ENCODE data around the gene CLOCK. TPM values are rescaled to one million over a fixed set of nuclear protein-coding genes. Genes with fewer than 3 reads are reported as not detected.
A peak's percentile ranks its signal among the peaks of the same experiment; 100 is the strongest.

CLOCK gene
- total RNA-seq, 1 donor from 2014 or later, result 36.2 TPM

DNA sequence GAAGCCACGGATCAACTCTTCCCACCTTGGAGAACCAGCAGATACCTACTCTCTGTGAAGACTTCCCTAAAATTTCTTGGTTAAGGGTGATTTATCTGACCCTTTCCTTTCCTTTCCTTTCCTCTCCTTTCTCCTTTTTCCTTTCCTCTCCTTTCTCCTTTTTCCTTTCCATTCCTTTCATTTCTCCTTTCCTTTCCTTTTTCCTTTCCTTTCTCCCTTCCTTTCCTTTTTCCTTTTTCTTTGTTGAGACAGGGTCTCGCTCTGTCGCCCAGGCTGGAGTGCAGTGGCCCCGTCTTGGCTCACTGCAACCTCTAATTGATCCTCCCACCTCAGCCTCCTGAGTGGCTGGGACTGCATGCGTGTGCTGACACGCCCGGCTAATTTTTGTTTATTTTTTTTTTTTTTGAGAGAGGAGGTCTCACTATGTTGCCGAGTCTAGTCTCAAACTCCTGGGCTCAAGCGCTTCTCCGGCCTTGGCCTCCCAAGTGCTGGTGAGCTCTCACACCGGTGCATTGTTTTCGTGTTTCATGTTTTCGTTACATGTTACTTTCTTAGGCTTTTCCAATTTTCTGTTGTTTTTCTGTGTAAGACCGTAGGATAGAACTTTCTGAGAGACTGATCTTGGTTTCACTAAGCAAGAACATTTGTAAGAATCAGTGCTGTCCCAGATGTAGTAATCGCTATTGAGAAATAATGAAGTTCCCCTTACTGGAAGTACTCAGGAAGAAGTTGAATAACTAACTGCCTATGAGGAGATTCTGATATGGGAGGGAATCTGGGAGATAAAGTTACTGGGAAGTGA, 149.0 kb downstream of the CLOCK start:
- DNase-seq (ENCODE audit: missing footprints) (no peak), ATAC-seq (no peak)
- intact Hi-C loops (cut with DNase I), result loop anchor here (5.0 kb wide), 2 partner anchors 150 to 455 kb away; partner anchors contain the start of genes CLOCK and EXOC1

DNA sequence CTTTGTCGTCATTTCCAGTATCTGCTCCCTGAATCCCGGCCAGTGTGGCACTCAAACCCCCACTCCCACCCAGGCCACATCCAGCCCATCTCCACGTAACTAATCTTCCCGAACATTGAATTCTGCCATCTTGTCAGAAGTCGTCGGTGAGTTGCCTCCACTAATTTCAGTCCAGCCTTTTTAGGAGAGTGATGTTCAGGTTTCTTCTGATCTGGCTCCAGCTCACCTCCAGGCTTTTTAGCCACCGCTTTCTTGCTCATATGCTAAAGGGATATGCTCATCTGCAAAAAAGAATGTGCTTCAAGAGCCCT, 149.6 kb downstream of the CLOCK start:
- DNase-seq (ENCODE audit: missing footprints), result no peak
- intact Hi-C loops (cut with DNase I), result loop anchor here (5.0 kb wide), 2 partner anchors 150 to 455 kb away; partner anchors contain the start of genes CLOCK and EXOC1
- ATAC-seq, result no peak

DNA sequence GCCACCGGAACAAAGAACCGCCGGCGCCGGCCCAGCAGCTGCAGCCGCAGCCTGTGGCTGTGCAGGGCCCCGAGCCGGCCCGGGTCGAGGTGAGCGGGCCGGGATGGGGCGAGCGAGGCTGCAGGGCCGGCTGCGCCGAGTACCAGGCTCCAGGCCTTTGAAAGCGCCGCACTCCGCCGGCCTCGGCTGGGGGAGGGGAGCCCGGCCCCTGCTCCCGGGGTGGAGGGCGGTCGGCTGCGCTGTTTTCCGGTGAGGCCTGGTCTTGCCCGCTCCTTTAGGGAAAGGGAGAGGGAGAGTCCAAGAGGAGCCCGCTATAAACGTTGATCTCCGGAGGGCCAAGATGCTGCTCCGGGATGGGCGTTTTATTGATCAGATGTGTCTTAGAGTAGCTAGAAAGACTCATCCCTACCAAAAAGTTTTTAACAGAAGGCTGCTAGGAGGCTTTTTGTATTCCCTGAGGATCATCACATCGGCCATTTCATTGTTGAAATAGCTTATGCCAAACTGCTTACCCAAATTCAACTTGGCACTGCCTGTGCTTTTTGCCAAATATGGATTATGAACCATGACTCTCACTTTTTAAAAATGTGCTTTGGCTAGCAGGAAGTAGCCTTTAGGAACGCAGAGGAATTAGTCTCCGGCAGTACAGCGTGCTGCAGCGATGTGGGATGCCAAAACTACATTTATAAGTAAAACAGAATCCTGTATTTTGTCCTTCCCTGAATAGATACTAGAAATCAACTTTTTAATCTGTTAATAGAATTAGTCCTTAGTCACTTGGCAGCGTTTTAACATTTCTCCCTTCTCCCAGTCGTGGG, 150.2 kb downstream of the CLOCK start:
- peak; percentile 75 for DNase-seq (ENCODE audit: missing footprints)
- intact Hi-C loops (cut with DNase I), result loop anchor here (1.0 to 5.0 kb wide), 3 partner anchors 49 to 456 kb away; partner anchors contain the start of genes CLOCK and EXOC1
- ATAC-seq, result peak; percentile 45

DNA sequence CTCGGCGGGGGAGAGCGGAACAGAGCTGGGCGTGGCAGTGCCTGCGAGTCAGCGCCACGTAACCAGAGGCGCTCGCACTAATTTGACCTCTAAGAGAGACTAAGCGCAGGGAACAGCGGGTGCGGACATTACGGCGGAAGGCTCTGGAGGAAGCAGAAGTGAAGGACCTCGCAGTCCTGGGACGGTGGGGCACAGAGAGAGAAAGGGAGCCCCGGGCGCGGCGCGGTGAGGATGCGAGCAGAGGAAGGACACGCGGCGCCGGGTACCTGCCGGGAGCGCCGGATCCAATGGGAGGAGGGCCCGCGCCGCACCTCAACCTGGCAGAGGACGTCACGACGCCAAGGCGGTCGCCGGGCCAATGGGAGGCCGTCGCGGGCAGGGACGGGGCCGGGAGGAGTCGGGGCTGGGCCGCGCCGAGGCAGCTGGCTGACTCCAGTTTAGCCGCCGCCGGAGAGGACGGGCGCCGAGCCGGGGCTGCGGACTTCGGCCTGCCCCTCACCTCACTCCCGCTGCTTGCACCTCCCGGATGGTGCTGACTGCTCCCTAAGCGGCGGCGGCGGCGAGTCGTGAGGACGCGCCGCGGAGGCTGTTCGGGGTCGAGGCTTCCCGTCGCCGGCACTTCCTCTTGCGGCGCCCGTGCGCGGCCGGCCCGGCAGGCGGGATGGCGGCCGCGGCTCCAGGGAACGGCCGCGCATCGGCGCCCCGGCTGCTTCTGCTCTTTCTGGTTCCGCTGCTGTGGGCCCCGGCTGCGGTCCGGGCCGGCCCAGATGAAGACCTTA, 151.0 kb downstream of the CLOCK start, which contains the start of gene TMEM165:
Gene TMEM165 (plus strand): TSS at position 429 of the 779 bp plus-strand sequence. CDS start 233 bp downstream, at position 662.
- ATAC-seq, result peak; percentile 98

DNA sequence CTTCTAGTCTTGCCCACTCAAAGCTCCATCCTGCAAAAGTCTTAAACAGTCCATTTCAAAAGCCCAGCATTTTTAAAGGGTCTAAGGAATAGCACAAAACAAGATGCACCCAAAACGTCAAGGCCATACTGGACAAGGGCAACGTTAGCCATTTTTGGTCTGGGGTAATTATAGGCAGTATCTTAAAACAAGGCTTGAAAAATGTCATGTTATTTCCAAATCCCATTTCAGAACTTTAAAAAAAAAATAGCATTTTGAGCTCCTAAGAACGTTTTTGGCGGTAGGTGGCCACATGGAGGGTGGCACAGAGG, 151.5 kb downstream of the CLOCK start:
- no peak for DNase-seq (ENCODE audit: missing footprints)
- intact Hi-C loops (cut with DNase I), result loop anchor here (5.0 kb wide), 2 partner anchors 152 to 457 kb away; partner anchors contain the start of genes CLOCK and EXOC1
- peak; percentile 1 for ATAC-seq

More for the DNA sequence above, 151.0 kb downstream of the CLOCK start, which contains the start of gene TMEM165:
- peak; percentile 96 for DNase-seq (ENCODE audit: missing footprints)
- intact Hi-C loops (cut with DNase I), result loop anchor here (1.0 to 5.0 kb wide), 3 partner anchors 48 to 457 kb away; partner anchors contain the start of genes CLOCK and EXOC1

DNA sequence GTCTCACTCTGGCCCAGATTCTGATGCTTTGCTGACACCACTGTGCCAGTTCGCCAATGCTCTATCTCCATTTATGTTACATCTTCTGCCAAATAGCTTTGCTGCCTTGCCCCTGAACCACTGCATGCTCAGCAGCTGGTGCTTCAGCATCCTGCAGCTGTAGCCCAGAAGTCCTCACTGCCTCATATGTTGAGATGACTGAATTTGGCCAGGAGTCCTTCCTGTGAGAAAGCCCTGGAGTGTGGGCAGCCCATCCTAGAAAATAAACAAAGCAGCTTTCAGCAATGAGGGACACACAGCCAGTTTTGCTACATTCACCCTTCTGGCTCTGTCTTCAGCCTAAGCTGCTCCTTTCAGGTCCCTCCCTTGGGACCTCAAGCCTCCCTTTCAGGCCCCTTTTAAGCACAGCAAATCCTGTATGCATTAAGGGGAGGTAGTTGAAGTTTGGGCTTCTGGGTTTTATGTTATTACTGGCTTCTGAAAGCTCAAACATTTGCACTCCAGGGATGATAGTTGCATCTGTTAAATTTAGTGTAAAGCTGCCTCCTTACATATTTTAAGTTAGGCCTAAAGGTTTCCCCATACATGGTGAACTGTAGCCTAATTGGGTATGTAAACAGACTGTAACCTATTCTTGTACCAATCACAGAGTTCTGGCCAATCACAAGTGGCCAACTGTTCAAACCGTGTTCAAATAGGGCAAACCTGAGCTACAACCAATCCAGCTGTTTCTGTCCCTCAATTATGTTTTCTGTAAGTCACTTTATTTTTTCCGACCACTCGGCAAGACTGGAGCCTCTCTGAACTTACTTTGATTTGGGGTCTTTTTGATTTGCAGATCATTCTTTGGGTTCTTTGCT, 153.0 kb downstream of the CLOCK start:
- ATAC-seq (no peak), DNase-seq (ENCODE audit: missing footprints) (no peak)
- intact Hi-C loops (cut with DNase I), result no loop called here

DNA sequence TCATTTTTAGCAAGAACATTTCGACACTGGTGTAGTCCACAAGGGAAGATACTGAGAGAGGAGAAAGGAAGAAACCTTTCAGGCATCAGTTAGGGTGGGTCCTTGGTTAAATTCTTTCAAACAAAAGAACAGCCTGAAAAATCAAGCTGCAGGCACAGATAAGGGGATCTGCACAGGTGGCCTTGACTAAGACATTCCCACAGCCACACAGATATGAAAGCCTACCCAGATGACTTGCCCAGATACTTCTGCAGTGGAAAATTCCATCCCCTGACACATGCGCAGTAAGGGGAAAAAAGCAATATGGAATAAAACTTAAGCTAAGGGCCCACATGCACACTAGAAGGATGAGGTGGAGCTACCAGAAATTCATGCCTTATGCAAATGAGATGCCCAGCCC, 159.9 kb downstream of the CLOCK start:
- no peak for DNase-seq (ENCODE audit: missing footprints)
- no peak for ATAC-seq
- intact Hi-C loops (cut with DNase I), result no loop called here

DNA sequence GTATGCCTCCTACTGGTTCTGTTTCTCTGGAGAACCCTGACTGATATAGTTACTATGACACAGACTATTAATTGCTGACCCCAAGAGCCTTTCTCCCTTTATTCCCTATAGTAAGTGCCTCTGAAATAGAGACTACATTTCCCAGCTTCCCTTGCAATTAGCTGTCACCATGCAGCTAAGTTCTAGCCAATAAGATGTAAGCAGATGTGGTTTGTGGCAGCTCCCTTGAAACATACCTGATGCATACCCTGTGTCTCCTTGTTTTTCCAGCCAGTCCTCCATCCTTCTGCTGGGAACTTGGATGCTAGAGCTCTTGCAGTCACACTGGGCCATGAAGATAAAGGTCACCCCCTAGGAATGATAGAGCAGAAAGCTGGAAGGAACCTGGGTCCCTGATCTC, 160.6 kb downstream of the CLOCK start:
- intact Hi-C loops (cut with DNase I), result no loop called here
- no peak for DNase-seq (ENCODE audit: missing footprints)
- no peak for ATAC-seq

DNA sequence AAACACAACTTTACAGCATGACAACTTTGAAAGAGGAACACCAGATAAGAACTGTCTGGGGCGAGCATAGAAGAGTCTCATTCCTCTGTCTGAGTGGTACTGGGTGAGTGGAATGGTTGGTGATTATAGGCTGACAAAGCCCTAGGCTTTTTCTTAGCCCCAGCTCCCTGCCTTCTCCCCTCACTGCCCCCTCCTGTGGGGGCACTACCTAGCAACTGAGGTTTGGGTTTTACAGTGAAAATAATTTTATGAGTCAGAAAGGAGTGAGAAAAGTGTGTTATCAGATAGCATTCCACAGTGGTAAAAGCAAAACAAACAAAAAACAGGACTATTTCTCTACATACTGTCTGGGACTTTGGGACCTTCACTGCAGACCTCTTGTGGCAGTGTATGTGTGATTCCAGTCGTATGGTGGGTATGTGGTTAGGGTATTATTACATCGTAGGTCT, 161.5 kb downstream of the CLOCK start:
- ATAC-seq (no peak), DNase-seq (ENCODE audit: missing footprints) (no peak)
- intact Hi-C loops (cut with DNase I), result no loop called here

DNA sequence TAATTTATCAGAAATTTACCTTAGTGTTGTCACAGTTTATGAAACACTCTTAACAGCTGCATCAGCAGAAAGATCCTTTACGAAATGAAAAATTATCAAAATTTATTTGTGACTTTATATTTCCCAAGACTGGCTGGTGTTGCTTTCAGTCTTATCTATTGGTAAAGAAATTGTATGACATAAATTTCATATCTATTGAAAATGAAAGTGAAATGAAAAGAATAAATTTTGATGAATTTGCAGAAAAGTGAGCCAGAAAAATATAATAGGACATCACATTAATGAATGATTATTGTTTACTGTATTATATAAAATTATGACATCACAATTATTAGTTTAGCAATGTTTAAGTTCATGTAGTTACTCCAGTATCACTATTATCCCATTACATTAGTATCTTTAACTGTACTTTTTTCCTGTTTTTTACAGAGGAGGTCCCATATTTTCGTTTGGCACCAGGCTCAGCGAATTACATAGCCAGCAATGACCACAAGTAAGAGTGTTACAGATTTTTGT, 164.2 kb downstream of the CLOCK start:
- DNase-seq (ENCODE audit: missing footprints) (no peak), ATAC-seq (no peak)
- intact Hi-C loops (cut with DNase I), result no loop called here

DNA sequence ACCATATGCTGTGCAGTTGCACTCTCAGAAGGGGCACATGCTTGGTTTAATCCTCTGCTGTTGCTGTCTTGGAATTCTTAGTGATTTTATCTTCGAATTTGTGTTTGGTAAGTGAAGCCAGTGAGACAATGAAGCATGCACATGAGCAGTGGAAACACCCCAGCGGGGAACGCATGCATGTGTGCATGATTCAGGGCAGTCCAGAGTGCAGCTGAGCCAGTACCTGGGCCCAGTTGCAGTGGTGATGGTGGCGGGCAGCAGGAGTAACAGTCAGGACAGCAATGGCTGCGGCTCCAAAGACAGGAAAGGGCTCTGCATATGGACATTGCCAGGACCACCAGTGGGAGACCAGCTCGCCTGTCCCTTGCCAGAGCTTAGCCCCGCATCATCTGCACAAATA, 165.2 kb downstream of the CLOCK start:
- intact Hi-C loops (cut with DNase I), result no loop called here
- ATAC-seq (no peak), DNase-seq (ENCODE audit: missing footprints) (no peak)

DNA sequence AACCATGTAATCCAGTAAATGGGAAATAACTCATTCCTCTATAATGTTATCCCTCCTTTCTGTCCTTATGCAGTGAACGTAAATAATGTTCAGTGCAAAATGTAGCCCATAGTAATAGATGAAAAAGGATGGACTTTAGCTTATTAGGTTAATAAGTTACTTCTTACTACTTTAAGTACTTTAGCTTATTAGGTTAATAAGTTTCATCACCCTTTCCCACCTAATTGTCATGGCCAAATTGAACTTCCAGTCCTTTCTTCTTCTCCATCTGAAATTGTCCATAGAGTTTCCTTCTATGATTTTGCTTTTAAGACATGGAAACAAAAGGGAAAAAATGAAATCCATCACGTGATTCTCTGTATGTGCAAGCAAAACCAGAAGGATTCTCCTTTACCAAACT, 166.1 kb downstream of the CLOCK start:
- DNase-seq (ENCODE audit: missing footprints) (no peak), ATAC-seq (no peak)
- intact Hi-C loops (cut with DNase I), result no loop called here

DNA sequence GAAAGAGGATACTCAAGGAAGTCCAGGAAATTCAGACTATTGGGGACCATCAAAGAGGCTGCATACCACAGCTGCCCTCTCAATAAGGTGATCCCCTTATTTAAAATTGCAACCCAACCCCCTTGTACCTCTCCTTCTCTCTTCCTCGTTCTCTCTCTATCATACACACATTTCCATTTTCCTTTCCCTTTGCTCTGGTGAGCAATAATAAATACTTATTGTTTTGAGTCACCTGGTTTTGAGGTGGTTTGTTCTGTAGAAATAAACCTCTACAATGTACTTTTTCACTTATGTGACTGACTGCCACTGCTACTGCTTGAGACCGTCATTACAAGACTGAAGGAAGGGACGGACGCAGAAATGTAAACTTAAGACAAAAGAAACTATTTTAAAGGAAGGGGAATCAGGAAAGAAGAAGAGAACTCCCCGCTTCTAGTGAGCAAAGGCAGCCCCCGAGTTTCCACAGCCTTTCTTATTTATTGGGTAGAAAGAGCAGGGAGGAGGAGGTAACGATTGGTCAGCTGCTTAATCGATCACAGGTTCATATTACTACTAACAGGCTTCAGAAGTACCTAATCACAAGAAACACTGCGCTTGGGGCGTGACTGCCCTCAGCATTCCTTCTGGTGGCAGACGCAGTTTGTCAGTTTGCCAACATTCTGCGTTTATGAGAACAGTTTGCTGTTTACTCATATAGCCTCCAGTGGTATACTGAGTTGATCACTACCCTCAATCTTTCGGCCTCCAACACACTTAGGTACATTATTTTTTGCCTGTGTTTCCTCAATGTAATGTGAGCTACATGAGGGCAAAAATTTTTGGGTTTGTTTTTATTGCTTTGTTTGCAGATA, 167.9 kb downstream of the CLOCK start:
- ATAC-seq (no peak), DNase-seq (ENCODE audit: missing footprints) (no peak)
- intact Hi-C loops (cut with DNase I), result no loop called here
